GM19240 (cell line): ENCODE measurements around the gene LIPF.
"Not testable (repeated sequence)": the region's sequence is repeated elsewhere in the genome, so short reads cannot be mapped to it uniquely, and the experiment has no call there.

Experiments
- DNase-seq: peaks from one replicate; pipeline ENCODE4 v3.0.0; 2011; ENCODE audit warnings: low spot score; ENCODE audit not compliant: insufficient read length

LIPF gene

DNA sequence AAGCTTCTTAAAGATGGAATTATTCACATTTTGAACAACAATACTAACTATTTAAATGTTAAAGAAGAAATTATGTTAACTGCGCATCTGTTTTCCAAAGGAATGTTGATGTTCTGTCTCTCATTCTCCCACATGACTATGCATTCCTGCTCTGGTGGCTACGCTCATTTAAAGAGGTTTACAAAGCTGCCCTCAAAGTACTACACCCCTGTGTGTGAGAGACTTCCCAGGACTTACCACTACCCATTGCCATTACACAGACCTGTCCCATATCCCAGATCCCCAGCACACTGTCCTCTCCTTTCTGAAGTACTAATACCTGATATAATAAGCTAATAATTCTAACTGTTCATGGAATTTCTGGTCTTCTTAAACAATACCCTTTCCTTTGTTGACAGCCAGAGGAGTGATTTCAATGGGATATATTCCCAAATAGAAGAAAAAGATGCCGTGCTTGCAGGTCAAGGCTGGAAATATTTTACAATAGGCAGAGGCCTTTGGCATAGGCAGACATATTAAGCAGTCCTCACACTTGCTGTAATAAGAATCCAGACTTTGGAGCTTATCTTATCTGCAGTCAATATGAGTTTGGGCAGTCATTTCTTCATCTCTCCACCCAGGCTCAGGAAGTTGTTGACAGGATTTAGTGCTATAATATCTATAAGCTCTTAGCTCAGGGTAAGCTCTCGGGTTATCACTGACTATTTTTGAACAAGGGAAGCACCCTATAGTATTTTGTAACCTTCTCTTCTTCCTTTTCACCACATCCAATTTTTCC lies 12.2 kb downstream of the LIPF start:
- DNase-seq: no peak

DNA sequence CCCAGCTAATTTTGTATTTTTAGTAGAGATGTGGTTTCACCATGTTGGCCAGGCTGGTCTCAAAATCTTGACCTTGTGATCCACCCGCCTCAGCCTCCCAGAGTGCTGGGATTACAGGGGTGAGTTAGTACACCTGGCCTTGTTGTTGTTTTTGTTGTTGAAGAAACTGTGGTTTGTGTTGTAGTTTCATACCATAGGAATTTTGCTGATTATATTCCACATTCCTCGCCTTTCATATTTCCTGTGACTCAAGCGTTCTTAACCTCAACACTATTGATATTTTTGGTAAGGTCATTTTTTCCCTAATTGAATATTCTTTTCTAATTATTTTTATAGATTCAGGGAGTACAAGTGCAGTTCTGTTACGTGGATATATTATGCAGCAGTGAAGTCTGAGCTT lies 16.7 kb downstream of the LIPF start:
- no peak for DNase-seq

DNA sequence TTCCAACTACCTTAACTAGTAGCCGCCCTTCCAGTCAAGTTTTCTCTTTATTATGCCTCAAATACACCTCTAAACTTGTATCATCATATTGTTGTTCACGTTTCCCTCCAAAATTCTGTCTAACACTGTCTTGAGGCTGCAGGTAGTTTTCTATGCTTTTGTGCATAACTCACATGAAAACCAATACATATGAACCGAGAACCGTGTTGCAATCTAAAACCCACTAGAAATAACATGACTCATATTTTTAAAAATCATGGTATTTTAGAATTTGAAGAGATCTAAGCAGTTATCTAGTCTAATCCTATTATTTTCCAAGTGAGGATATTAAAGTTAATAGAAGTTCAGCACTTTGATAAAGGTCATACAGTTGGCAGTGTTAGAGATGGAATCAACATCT lies 18.2 kb downstream of the LIPF start:
- no peak for DNase-seq

DNA sequence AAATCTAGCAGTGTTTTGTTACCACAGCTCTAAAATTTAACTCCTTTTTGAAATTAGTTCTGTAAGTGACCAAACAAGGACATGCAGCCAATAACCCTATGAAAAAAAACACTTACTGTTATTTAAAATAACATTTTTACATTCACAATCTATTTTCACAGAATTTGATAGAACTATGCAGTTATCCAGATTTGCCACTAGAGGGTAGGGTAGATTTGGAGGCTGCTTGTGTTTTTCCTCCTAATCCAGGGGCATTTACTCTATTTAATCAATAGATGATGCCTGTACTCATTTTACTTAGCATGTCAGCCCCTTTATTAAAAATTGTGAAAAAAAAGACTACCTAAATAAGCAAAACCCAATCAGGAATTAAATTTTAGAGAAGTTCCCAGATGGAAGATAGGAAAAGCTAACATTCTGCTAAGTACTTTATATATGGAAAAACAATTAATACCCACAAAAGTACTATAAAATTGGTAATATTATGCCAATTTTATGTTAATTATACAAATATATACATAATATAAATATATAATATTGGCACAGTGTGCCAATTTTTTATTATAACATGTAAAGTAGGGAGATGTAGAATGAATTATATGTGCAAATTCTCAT lies 23.7 kb downstream of the LIPF start:
- no peak for DNase-seq

DNA sequence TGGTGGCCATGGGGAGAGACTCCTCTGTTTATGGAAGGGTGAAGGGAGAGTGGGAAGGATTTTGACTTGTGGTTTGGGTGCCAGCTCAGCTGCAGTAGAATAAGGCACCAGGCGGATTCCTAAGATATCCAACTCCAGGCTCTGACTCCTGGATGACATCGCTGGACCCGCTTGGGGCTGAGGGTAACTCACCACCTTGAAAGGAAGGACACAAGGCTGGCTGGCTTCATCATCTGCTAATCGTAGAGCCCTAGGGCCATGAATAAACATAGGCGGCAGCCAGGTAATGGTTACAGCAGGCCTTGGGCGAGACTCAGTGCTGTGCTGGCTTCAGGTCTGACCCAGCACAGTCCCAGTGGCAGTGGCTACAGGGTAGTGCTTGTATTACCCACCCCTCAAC lies 25.1 kb downstream of the LIPF start:
- no peak for DNase-seq

DNA sequence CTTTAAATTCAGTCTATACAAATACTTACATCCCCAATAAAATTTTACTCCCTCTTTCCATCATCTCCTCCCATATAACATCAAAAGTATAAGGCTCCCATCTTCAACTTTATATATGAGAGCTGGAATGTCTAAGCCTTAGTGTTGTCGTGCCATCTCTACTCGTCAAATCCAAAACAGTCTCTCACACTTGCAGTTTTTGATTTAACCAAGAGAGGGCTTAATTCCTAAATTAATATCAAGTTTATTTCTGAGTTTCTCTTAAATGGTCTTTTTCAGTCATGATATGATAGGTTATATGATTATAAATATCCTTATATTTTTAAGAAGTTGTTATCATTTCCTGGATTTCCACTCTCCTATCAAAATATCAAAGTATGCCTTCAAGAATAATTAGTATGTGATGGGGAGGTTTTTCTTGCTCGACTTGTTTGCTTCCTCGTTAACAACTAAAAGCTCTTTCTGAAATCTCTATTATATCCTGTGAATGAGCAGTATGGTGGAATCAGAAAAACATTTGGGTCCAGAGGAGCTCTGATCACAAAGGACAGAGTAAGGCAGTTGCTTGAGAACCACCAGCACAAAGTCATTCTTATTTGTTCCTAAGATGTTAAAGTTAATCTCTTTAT lies 29.3 kb downstream of the LIPF start:
- no peak for DNase-seq

DNA sequence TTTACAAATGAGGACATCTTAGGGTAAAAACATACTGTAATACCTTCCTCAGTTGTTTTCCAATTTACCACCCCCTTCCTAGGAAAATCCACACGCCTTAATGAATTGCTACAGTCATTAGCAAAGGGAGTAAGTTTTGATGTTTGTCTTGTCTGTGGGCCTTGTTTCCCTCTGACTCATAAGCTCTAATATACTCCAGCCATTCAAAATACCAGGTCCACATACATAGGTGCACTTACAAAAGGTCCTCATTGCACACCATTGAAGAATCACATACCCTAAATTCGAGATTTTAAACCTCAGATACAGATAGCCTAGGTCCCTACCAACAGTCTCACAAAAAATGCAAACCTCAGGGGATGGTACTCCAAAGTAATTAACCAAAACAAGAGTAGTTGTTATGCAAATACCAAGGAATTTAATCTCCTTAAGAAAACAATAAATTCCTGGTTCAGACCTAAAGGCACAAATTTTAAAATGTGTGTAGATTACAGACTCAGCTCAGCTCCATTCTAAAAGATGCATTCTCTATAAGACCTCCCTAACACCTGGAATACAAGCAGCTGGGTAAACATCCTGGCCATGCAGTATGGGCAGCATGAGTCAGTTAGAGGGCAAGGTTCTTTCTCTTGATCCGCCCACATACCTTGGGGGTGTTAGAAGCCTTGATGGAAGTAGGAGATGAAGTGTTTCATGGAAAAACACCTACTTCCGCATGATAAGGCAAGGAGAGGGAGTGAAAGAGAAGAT lies 38.8 kb downstream of the LIPF start:
- DNase-seq: no peak

DNA sequence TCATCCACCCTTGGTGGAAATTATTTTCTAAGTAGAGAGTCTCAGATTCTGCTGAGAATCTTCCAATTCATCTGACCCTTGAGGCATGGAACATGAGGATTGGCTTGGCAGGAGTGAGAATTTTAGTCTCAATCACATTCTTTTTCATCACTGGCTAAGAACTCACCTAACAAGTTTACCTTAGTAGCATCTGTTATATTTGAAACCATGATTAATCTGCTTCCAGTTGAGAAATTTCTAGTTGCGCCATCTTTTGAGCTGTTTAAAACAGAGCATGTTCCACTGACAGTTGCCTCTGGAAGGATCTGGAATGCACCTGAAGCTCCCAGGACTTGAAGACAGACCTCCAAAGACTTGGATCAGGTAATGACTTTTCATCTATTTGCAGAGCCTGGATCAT lies 41.7 kb downstream of the LIPF start, which contains the start of gene LIPK:
TSS of gene LIPK (plus strand) at position 292 of the 400 bp plus-strand sequence. CDS start 18,295 bp downstream, outside the sequence.
- no peak for DNase-seq

DNA sequence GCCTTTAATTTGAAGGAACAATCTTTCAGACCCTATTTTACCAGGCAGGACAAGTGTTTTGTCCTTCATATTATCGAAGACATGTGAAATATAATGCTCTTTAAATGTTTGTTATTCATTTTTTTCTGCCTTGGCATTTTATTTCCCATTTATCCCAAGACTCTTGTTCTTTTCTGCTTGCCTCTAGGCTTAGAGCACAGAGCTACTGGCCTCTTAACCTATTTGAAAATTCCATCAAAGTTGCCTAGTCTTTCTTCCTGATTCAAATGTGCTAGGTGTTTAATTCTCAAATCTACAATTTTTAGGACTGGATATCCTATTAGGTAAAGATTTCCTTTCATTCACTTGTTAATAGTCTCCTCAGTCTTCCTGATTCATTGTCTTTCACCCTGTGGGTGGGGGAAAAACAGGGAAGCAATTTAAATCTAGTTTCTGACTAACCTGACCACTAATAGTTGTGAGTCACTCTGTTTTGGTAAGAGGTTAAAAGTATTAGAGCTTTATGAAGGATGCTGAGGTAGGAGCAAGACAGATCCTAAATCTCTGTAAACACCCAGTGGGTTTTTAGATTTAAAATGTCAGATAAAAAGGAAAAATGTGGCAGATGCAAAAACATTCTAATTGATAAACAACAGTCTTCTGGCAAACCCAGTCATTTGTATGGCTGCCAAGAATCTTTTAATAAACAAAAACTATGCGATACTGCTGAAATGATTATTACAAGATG lies 43.4 kb downstream of the LIPF start:
- DNase-seq: no peak

DNA sequence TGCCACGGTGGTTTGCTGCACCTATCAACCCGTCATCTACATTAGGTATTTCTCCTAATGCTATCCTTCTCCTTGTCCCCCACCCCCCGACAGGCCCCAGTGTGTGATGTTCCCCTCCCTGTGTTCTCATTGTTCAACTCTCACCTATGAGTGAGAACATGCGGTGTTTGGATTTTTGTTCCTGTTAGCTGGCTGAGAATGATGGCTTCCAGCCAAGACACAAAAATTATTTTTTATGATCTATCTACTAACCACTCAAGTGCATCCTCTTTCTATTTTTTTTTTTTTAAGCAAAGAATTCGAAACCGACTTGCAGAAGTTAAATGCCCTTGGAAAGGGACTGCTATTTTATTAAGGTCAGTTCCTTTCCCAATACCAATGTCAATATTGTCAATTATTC lies 45.1 kb downstream of the LIPF start:
- DNase-seq: not testable (repeated sequence)

DNA sequence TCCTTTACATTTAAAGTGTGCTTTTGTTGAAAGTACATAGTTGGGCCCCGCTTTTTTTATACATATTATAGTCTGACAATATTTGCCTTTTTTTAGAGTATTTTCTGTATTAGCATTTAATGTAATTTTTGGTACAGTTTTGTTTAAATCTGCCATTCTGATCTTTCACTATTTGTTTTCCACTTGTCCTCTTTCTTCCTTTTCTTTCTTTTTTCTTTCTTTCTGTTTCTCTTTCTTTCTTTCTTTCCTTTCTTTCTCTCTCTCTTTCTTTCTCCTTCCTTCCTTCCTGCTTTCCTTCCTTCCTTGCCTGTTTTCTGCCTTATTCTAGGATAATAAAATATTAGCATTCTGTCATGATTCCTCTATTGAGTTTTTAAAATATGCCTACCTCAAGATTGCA lies 51.3 kb downstream of the LIPF start:
- DNase-seq: no peak

DNA sequence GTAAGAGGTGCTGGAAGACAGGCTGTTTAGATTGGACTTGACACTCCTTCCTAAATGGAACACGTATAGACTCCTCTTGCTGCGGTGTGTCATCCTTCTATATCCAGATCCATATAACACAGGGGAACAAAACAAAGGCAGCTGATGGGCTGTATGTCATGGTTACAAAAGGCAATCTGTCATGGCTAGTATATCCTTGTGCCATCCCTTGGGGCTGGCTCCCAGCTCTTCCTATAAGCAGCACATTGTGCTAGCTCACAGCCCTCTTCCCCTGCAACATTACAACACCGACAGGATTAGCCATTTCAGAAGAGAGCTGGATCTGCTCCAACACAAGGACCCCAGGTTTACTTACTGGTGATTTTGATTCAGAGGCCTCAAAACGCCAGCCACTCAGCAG lies 57.1 kb downstream of the LIPF start:
- no peak for DNase-seq

DNA sequence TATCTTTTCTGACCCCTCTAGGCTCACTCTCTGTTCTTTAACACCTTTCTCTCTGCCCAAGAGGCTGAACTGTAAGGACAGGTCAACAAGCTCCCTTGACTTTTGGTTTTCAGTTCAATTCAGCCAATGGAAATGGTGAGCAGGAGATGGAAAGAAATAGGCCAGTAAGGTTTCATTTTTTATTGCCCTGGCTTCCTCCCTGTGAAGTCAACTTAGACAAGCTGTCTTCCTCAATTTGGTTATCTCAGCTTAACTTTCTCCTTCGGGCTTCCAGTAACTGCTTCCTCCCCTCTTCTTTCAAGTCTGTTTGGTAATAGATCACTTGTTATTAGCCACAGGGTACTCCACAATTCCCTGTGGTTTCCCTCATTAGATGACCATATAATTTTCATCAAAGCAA lies 61.6 kb downstream of the LIPF start:
- DNase-seq: peak; percentile 4

DNA sequence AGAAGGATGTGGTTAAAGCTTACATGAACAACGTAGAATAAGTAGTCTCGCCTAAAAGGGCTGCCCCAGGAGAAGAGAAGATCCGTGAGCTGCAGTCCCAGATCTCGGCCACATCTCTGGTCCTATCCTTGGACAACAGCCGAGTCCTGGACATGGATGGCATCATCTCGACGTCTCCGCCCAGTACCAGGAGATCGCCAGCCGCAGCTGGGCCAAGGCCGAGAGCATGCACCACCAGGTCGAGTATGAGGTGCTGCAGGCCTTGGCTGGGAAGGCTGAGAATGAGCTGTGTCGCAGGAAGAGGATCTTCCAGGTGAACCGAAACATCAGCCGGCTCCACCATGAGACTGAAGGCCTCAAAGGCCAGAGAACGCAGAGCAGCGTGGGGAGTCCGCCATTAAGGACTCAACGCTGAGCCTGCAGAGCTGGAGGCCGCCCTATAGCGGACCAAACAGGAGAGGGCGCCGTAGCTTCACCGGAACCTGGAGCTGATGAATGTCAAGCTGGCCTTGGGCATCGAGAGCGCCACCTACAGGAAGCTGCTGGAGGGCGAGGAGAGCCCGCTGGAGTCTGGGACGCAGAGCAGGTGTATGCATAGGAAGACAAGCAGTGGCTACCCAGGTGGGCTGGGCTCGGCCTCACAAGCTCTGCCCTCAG lies 64.0 kb downstream of the LIPF start:
- DNase-seq: no peak
